Epithelial cell of esophagus (primary cell): ENCODE results near the gene NCKAP5L.

Experiments used
- DNase-seq: peaks from one replicate; pipeline ENCODE4 v3.0.0; 2010; ENCODE audit warnings: low read depth
- H3K4me3 ChIP-seq: 2 replicates; pipeline ENCODE4 v1.5.1; 2011; ENCODE audit warnings: mild to moderate bottlenecking, low read length, control low read depth
- TF ChIP-seq, protein P1 (sequence below): IDR thresholded peaks from 2 replicates; pipeline ENCODE4 v1.5.1; 2011; ENCODE audit warnings: low read depth, mild to moderate bottlenecking, low read length, control low read depth, inconsistent platforms; ENCODE audit not compliant: insufficient read depth; ENCODE audit errors: missing control alignments

Gene NCKAP5L

DNA sequence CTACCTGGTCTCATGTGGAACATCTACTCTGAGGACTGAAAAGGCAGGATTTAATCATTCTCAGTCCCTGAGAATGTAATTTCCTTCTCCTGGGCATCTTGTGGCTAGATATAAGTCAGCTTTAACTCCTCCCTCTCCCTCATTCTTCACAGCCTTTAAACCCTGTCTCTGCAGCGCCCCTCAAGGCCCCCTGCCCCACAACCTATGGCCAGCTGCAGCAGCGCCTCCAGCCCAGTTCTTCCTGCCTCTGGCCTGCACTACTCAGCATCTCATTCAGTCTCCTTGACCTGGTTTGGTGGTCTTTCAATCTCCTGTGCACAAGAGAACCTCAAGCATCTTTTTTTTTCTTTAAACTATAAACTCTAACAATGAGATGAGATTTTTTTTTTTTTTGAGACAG, 29.3 kb downstream of the NCKAP5L start:
- TF ChIP-seq, protein P1, sequence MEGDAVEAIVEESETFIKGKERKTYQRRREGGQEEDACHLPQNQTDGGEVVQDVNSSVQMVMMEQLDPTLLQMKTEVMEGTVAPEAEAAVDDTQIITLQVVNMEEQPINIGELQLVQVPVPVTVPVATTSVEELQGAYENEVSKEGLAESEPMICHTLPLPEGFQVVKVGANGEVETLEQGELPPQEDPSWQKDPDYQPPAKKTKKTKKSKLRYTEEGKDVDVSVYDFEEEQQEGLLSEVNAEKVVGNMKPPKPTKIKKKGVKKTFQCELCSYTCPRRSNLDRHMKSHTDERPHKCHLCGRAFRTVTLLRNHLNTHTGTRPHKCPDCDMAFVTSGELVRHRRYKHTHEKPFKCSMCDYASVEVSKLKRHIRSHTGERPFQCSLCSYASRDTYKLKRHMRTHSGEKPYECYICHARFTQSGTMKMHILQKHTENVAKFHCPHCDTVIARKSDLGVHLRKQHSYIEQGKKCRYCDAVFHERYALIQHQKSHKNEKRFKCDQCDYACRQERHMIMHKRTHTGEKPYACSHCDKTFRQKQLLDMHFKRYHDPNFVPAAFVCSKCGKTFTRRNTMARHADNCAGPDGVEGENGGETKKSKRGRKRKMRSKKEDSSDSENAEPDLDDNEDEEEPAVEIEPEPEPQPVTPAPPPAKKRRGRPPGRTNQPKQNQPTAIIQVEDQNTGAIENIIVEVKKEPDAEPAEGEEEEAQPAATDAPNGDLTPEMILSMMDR = no peak
- H3K4me3 ChIP-seq = no peak overlapping the region
- no peak for DNase-seq

DNA sequence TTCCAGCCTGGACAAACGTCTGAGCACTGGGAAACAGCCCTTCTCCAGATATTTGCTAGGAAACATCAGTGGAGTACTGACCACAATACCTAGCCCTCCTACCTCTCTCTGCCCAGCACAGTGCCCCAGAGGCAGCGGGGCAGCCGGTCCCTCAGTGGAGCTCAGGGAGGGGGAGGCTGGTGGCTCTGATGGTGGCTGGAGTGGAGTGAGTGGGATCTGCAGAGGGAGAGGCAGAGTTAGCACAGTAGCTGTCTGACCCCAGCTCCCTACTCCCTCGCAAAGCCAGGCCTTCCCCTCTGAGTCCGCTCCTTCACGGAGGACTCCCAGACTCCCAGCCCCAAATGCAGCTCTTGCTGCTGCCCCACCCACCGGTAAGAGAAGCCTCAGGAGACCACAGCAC, 30.0 kb downstream of the NCKAP5L start:
- TF ChIP-seq, protein P1 = no peak
- no peak for DNase-seq
- no peak overlapping the region for H3K4me3 ChIP-seq

DNA sequence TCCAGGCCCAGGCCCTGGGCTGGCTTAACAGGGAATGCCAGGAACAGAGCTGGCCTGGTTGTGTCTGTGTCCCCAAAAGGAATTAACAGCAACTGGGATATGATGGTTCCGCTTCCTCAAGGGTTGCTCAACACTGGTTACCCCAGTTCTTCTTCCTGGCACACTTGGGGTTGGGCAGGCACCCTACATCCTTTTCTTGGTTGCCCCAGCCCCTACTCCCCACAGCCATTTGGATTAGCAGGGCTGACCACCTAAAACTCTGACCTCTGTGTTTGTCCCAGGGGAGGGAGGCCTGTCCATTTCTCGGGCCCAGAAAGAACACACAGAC, 30.8 kb downstream of the NCKAP5L start:
- DNase-seq = no peak
- TF ChIP-seq, protein P1 = no peak
- no peak overlapping the region for H3K4me3 ChIP-seq

DNA sequence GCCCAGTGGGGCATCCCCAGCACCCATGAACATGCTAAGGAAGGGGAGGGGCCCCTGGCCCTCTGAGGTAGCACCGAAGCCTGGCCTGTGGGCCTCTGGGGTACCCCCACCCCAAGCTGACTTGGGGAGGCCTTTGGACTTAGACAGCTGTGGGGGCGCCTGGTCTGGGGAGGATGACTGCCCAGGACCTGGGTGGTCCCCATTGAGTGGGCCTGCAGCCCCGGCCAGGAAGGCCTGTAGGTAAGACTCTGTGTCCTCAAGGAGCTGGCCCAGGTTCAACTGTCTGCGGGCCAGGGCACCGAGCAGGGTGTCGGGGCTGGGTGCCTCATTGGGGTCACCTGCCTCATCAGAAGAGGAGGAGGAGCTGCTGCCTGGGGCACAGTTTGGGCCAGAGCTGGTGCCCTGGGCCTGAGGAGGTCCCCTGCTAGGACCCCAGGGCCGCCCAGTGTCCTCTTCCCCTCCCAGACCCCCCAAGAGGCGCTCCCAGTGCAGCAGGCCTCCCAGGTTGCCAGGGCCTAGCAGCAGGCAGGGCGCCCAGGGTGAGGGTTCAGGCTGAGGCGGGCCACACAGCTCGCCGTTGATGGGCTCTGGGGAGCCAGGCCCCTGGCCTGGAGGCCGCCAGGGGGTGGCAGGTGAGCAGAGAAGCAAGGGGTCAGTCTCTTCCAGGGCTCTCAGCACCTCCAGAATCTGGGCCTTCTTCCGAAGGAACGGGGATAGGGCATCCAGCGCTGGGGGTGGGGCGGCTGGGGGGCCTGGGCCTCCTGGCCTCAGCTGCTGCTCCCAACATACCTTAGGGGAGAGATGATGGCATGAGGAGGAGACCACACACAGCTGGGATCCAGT, 31.4 kb downstream of the NCKAP5L start:
- no peak overlapping the region for H3K4me3 ChIP-seq
- TF ChIP-seq, protein P1 = no peak
- no peak for DNase-seq

DNA sequence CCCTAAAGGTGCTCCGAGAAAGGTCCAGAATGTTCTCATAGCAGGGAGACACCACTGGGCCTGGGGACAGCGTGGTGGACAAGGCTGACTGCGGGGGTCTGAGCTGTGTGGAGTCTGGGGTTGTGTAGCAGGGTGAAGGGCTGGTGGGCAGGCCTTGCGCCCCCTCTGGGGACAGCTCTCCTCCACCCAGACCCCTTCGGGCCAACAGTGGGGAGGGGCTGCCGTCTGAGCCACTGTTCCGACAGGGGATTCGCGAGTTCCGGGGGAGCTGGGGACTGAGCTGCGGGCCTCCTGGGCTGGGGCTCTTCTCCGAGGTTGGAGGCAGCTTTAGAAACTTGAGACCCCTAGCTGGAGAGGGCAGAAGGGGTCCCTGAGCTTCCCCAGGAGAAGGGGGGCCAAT, 32.1 kb downstream of the NCKAP5L start:
- TF ChIP-seq, protein P1 = no peak
- DNase-seq = no peak
- no peak overlapping the region for H3K4me3 ChIP-seq

DNA sequence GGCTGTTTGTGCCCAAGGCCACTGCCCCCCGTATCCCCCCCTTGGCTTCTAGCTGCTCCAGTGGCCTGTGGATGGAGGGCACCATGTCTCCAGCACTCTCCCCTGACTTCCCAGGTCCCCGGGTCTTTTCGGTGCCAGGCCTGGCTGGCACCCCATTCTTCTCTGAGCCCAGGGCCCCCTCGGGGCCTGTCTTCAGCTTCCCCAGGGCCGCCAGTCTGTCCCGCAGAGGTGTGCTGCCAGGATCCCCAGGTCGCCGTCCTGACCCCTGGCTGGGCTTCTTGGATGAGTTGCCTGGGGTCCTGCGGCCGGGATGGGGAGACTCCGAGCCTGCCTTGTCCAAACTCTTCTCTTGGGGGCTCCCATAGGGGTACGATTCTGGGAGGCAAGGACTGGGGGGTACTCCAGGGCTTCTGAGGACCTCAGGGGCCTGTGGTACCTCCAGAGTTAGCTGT, 32.5 kb downstream of the NCKAP5L start:
- DNase-seq = no peak
- TF ChIP-seq, protein P1 = no peak
- H3K4me3 ChIP-seq = no peak overlapping the region

DNA sequence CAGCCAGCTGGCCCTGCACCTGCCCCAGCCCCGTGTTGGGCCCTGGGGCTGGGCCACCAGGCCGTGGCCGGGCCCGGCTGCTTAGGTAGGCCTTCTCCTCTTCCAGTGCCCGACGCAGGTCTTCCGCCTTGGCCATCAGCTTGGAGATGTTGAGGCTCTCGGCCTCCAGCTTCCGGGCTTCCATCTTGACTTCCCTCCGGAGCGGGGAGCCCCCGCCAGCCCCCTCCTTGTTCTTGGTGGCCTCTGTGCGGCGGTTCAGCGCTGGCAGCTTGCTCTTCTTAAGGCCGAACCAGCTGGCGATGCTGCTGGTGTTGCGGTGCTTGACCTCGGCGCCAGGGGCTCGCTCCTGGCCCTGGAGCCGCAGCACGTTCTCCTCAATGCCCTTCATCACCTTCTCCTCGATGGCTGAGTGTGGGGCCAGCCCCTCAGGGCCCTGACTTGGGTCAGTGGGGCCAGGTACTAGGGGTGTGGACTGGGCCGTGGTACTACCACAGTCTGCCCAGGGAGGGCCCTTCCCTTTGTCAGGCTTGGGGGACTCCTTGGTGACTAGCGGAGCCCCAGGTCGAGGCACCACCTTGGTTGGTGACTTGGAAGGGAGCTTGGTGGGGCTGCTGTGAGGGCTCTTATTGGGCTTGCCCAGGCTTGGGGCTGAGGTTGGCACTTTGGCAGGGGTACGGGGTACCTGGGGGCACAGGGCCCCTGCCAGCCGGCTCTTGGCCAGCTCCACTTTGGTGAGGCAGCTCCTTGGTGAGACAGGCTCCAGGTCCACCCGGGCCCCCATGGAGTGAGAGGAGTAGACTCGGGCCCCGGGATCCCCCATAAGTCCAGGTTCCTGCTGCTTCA, 33.2 kb downstream of the NCKAP5L start:
- H3K4me3 ChIP-seq = no peak overlapping the region
- DNase-seq = no peak
- TF ChIP-seq, protein P1 = no peak
